NCI-H2171 (cell line): ENCODE data around the gene C13orf42.
A peak's percentile ranks its signal among the peaks of the same experiment; 100 is the strongest.

ENCODE experiments used
- DNase-seq: peaks from one replicate; lab custom pipeline; 2025; lab: John Stamatoyannopoulos, UW

The C13orf42 gene

GRCh38 chr13:51111174-51111573, at the start of gene C13orf42:
C13orf42 (minus strand) TSS chr13:51111274; CDS start chr13:51111209, 65 bp downstream.
- DNase-seq: no peak

- DNase-seq: no peak
Measured at GRCh38 chr13:51158880-51159518, 47.9 kb upstream of the C13orf42 start.

GRCh38 chr13:51158365-51158764, 47.3 kb upstream of the C13orf42 start:
- no peak for DNase-seq

- DNase-seq: no peak
Measured at GRCh38 chr13:51156648-51157047, 45.6 kb upstream of the C13orf42 start.

GRCh38 chr13:51155776-51156515, 44.9 kb upstream of the C13orf42 start:
- DNase-seq: no peak

- DNase-seq: no peak
Measured at GRCh38 chr13:51155161-51155560, 44.1 kb upstream of the C13orf42 start.

- no peak for DNase-seq
Measured at GRCh38 chr13:51154029-51154555, 43.0 kb upstream of the C13orf42 start.

- DNase-seq: no peak
Measured at GRCh38 chr13:51153527-51153926, 42.5 kb upstream of the C13orf42 start.

- no peak for DNase-seq
Measured at GRCh38 chr13:51152701-51153100, 41.6 kb upstream of the C13orf42 start.

GRCh38 chr13:51151463-51151862, 40.4 kb upstream of the C13orf42 start:
- no peak for DNase-seq

GRCh38 chr13:51148952-51149573, 38.0 kb upstream of the C13orf42 start:
- peak; percentile 15 for DNase-seq

GRCh38 chr13:51148223-51148951, 37.3 kb upstream of the C13orf42 start:
- DNase-seq: no peak

- DNase-seq: no peak
Measured at GRCh38 chr13:51147732-51148131, 36.7 kb upstream of the C13orf42 start.

- DNase-seq: no peak
Measured at GRCh38 chr13:51146667-51147066, 35.6 kb upstream of the C13orf42 start.

GRCh38 chr13:51137250-51137649, 26.2 kb upstream of the C13orf42 start:
- DNase-seq: no peak

GRCh38 chr13:51136276-51136980, 25.4 kb upstream of the C13orf42 start:
- DNase-seq: no peak

GRCh38 chr13:51134763-51135365, 23.8 kb upstream of the C13orf42 start:
- no peak for DNase-seq

GRCh38 chr13:51130348-51130747, 19.3 kb upstream of the C13orf42 start:
- no peak for DNase-seq

- DNase-seq: peak; percentile 62
Measured at GRCh38 chr13:51125495-51126226, 14.6 kb upstream of the C13orf42 start.

- peak; percentile 57 for DNase-seq
Measured at GRCh38 chr13:51122868-51123566, 11.9 kb upstream of the C13orf42 start.
